Stimulated activated naive CD8-positive, alpha-beta T cell treated with anti-CD3 and anti-CD28 coated beads, Interleukin-15, amount 100 ng/mL, for 72 hours (primary cell): ENCODE results near the gene LYPLA2.
"Not testable (repeated sequence)": the region's sequence is repeated elsewhere in the genome, so short reads cannot be mapped to it uniquely, and the experiment has no call there.

Experiments used
- ATAC-seq: fragments of 150-1000 bp; cut with Tn5 transposase; 2 replicates; pipeline ENCODE4 v1.10.0; 2021; ENCODE audit warnings: mild to moderate bottlenecking, moderate library complexity
- DNase-seq, 2 donors: peaks; one replicate each; pipeline ENCODE4 v3.0.0; 2021 to 2022
- H3K27ac Mint-ChIP-seq, 2 donors: one replicate each; pipeline ENCODE4 v1.8.0; 2022; ENCODE audit warnings: mild to moderate bottlenecking in 2 of 2, mixed read lengths in 2 of 2, moderate library complexity in 2 of 2
- H3K27me3 Mint-ChIP-seq: one replicate; pipeline ENCODE4 v1.8.0; 2022; ENCODE audit warnings: mixed read lengths
- H3K4me1 Mint-ChIP-seq: one replicate; pipeline ENCODE4 v1.8.0; 2022; ENCODE audit warnings: mild to moderate bottlenecking, mixed read lengths
- H3K4me3 Mint-ChIP-seq, 2 donors: one replicate each; pipeline ENCODE4 v1.8.0; 2022; ENCODE audit warnings: mild to moderate bottlenecking in 2 of 2, mixed read lengths in 2 of 2, moderate library complexity in 1 of 2
- H3K9me3 Mint-ChIP-seq, 2 donors: one replicate each; pipeline ENCODE4 v1.8.0; 2022; ENCODE audit warnings: mixed read lengths in 2 of 2

The LYPLA2 gene

DNA sequence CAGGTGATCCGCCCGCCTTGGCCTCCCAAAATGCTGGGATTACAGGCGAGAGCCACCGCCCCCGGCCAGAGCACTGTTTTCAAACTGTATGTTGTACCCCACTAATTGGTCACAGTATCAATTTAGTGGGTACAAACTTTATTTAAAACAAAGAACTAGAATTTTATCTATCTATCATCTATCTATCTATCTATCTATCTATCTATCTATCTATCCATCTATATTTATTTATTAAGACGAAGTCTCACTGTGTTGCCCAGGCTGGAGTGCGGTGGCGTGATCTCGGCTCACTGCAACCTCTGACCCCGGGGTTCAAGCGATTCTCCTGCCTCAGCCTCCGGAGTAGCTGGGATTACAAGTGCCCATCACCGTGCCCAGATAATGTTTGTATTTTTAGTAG lies 35.6 kb downstream of the LYPLA2 start:
- not testable (repeated sequence) for ATAC-seq, DNase-seq, H3K9me3 Mint-ChIP-seq, H3K27me3 Mint-ChIP-seq
- peak overlapping the region in 1 of 2 donors; percentile 27 for H3K27ac Mint-ChIP-seq
- peaks cover 21% of the 10 kb centered on the region for H3K4me1 Mint-ChIP-seq
- H3K4me3 Mint-ChIP-seq: peak overlapping the region in 1 of 2 donors; percentile 35

DNA sequence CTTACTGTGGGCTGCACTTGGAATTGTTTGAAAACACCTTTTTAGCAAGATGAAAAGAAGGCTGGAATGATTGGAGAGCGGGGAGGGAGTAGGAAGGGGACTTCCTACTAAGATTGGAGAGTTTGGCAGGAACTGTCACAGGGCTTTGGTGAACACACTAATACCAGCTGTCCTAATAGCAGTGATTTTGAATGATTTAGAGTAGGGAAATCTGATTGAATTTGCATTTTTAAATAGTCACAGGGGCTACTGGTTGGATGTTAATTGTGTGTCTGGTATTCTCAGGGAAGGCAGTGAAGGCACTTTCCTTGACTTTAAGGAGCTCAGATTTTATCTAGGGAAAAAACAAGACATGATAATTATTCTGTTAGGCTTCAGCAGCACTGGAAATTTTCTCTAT lies 36.8 kb downstream of the LYPLA2 start:
- DNase-seq (no peak), ATAC-seq (no peak)
- no peaks in the 10 kb centered on the region for H3K27me3 Mint-ChIP-seq
- no peaks in the 10 kb centered on the region for H3K9me3 Mint-ChIP-seq
- H3K27ac Mint-ChIP-seq: no peak overlapping the region
- H3K4me3 Mint-ChIP-seq: no peak overlapping the region
- peaks cover 21% of the 10 kb centered on the region for H3K4me1 Mint-ChIP-seq

DNA sequence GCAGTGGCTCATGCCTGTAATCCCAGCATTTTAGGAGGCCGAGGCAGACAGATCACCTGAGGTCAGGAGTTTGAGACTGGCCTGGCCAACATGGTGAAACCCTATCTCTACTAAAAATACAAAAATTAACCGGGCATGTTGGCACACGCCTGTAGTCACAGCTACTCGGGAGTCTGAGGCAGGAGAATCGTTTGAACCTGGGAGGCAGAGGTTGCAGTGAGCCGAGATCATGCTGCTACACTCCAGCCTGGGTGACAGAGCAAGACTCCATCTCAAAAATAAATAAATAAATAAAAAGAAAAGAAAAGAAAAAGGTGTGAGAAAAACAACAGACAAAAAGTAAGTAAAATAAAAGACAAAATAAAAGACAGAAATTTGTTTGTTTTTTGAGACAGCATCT lies 43.2 kb downstream of the LYPLA2 start:
- H3K9me3 Mint-ChIP-seq, H3K27ac Mint-ChIP-seq, H3K27me3 Mint-ChIP-seq, H3K4me3 Mint-ChIP-seq, ATAC-seq, DNase-seq: not testable (repeated sequence)
- H3K4me1 Mint-ChIP-seq: peaks cover 18% of the 10 kb centered on the region

DNA sequence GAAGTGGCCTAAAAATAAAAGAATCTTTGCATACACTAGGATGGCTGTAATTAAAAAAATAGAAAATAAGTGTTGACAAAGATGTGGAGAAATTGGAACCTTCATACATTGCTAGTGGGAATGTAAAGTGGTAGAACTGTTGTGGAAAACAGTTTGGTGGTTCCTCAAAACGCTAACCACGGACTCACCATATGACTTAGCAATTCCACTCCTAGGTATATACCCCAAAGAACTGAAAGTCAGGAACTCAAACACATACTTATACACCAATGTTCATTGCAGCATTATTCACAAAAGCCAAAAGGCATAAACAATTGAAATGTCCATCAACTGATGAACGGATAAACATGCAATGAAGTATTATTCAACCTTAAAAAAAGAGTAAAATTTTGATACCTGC lies 45.1 kb downstream of the LYPLA2 start:
- Mint-ChIP-seq H3K27me3 (no peaks in the 10 kb centered on the region), H3K4me3 (no peak overlapping the region), H3K9me3 (no peaks in the 10 kb centered on the region), H3K4me1 (peaks cover 18% of the 10 kb centered on the region), H3K27ac (no peak overlapping the region)
- DNase-seq (no peak), ATAC-seq (no peak)

DNA sequence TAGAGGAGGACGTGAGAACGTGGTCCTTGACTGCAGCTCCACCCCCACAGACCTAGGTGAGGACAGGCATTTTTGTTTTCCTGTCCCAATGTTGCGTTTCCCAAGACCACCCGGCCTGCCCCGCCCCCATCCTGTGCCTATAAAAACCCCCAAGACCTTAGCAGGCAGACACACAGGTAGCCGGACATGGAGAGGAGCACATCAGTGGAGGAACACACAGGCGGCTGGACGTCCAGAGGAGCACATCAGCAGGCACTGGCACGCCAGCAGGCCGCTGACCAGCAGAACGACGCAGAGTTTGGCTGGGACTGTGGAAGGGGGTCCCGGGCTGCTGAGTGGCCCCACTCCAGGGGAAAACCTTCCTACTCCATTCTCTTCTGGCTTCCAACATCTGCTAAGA lies 47.0 kb downstream of the LYPLA2 start:
- Mint-ChIP-seq H3K9me3 (no peaks in the 10 kb centered on the region), H3K4me3 (peak overlapping the region; percentile 80 to 82), H3K4me1 (peaks cover 18% of the 10 kb centered on the region), H3K27ac (peak overlapping the region in 1 of 2 donors; percentile 27), H3K27me3 (no peaks in the 10 kb centered on the region)
- ATAC-seq: no peak
- DNase-seq: peak in 1 of 2 donors; percentile 13

DNA sequence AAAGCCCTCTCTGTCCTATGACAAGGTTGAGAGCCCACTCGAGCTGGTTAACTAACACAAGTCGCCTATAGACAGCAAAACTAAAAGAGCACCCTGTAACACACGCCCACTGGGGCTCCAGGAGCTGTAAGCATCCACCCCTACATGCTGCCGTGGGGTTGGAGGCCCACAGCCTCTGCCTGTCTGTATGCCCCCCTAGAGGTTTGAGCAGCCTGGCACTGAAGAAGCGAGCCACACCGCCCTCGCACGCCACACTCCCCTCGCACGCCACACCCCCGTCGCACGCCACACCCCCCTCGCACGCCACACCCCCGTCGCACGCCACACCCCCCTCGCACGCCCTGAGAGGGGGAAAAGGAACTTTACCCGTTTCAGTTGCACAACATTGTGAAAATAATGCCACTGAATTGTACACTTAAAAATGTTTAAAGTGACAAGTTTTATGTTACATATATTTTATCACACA lies 47.5 kb downstream of the LYPLA2 start:
- Mint-ChIP-seq H3K4me1 (peaks cover 18% of the 10 kb centered on the region), H3K27me3 (no peaks in the 10 kb centered on the region), H3K9me3 (no peaks in the 10 kb centered on the region), H3K4me3 (peak overlapping the region; percentile 80 to 82), H3K27ac (peak overlapping the region in 1 of 2 donors; percentile 71)
- peak; percentile 78 to 83 for DNase-seq
- peak; percentile 99 for ATAC-seq

DNA sequence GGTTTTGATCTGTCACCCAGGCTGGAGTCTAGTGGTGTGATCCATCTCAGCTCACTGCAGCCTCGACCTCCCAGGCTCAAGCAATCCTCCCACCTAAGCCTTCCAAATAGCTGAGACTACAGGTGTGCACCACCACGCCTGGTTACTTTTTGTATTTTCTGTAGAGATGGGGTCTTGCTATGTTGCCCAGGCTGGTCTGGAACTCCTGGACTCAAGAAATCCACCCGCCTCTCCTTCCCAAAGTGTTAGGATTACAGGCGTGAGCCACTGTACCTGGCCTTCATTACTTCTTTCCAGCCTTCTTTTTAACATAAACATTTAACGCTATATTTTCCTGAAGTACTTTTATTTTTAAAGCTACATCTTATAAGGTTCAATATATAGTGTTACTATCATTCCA lies 52.7 kb downstream of the LYPLA2 start:
- peaks cover 0 to 6% of the 10 kb centered on the region in 2 donors for H3K9me3 Mint-ChIP-seq
- DNase-seq (no peak), ATAC-seq (no peak)
- no peak overlapping the region for H3K4me3 Mint-ChIP-seq
- H3K27me3 Mint-ChIP-seq: no peaks in the 10 kb centered on the region
- no peaks in the 10 kb centered on the region for H3K4me1 Mint-ChIP-seq
- peak overlapping the region in 1 of 2 donors; percentile 67 for H3K27ac Mint-ChIP-seq
